Measurements from ENCODE around the gene SLC38A9.

SLC38A9 gene

DNA sequence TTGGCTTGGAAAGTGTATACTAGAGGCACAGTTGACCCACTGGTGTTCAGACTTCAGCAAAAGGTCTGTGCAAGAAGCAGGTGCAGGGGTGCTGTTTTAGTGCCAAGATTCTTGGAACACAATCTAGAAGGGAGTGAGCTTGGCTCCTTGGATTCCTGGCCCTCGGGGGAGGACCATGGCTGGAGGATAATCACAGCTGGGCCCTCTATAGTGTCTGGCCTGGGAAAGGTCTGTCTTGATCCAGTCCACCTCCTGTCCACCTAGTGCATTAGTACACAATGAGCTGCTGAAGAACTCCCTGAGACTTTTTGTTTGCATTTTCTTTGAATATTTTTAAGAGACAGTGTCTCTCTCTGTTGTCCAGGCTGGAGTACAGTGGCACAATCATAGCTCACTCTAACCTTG, 126.9 kb downstream of the SLC38A9 start:
- H3K27ac ChIP-seq, result peak overlapping the region in 1 of 2 donors; percentile 58

DNA sequence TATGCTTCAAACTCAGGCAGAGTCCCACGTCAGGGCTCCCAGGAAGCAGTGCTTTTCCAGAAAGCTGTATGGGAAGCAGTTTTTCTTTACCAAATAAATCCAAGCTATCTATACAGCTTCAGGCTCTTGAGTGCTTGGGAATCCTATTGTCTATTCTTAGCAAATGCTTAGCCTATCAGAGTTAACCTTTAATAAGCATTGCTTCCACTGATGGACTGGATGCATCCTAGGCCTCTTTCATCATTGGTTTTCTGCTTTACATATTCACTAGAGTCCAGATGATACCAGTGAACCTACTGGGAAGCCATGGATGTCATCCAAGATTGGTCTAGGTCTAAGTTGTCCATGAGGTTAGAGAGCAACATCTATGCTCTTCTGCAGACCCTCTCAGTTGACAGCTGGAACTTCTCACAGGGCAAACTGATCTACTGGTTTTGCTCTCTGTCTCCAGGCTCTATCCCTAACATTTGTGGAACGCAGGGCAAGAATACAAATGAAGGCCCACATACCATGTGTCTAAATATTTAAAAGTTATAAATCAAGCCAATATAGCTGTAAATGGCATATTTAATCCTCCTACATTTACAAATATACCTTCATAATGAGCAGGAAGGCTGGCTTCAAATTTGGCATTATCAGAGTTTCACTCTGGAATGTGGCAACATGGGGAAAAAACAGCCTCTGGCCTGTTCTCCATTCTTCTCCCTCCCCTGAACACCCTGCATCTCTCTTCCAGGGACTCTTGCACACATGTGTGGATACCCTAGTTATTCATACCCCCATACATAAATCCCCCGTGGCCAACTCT, 127.5 kb downstream of the SLC38A9 start:
- no peak overlapping the region for H3K4me3 ChIP-seq
- H3K27ac ChIP-seq, result peak overlapping the region in 1 of 2 donors; percentile 58
- TF ChIP-seq CTCF (IDR thresholded peaks at IDR 0.05), result no peak
- DNase-seq (ENCODE audit: low spot score), result no peak

More for the DNA sequence above, 126.9 kb downstream of the SLC38A9 start:
- DNase-seq (ENCODE audit: low spot score), result no peak
- no peak overlapping the region for H3K4me3 ChIP-seq
- TF ChIP-seq CTCF (IDR thresholded peaks at IDR 0.05), result no peak

GRCh38 chr5:55583578-55583977, 128.5 kb downstream of the SLC38A9 start:
- no peak for DNase-seq (ENCODE audit: low spot score)
- Histone ChIP-seq H3K4me3 (no peak overlapping the region), H3K27ac (no peak overlapping the region)
- TF ChIP-seq CTCF (IDR thresholded peaks at IDR 0.05), result no peak

- H3K4me3 ChIP-seq, result no peak overlapping the region
- no peak overlapping the region for H3K27ac ChIP-seq
- TF ChIP-seq CTCF (IDR thresholded peaks at IDR 0.05), result no peak
- DNase-seq (ENCODE audit: low spot score), result no peak
These were observed 129.9 kb downstream of the SLC38A9 start for GRCh38 chr5:55582256-55582655.

DNA sequence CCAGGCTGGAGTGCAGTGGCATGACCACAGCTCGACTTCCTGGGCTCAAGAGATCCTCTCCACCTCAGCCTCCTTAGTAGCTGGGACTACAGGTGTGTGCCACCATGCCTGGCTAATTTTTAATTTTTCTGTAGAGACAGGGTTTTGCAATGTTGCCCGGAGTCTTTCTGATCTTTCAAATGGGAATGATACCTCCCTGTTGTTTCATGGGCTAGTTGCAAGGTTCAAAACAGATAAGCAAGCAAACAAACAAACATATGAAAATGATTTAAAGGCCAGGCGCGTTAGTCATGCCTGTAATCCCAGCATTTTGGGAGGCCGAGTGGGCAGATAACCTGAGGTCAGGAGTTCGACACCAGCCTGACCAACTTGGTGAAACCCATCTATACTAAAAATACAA, 132.1 kb downstream of the SLC38A9 start:
- DNase-seq (ENCODE audit: low spot score), result no peak
- Histone ChIP-seq H3K4me3 (no peak overlapping the region), H3K27ac (peak overlapping the region; percentile 86 to 90)
- no peak for TF ChIP-seq CTCF (IDR thresholded peaks at IDR 0.05)

GRCh38 chr5:55578771-55579170, 133.4 kb downstream of the SLC38A9 start:
- DNase-seq (ENCODE audit: low spot score), result no peak
- H3K4me3 ChIP-seq, result no peak overlapping the region
- peak overlapping the region; percentile 86 to 90 for H3K27ac ChIP-seq
- TF ChIP-seq CTCF (IDR thresholded peaks at IDR 0.05), result no peak

Measured in coronary artery (tissue), 2 donors.